Adrenal gland (tissue), 12 donors: ENCODE data around the gene MOB1B. TPM values are rescaled to one million over a fixed set of nuclear protein-coding genes. Genes with fewer than 3 reads are reported as not detected.

Source experiments
- DNase-seq, 7 donors: peaks; one replicate each; pipeline ENCODE4 v3.0.0-alpha.2; 2019 to 2020
- H3K27ac ChIP-seq, 5 donors: fragments of 200-600 bp; sonication (generic) in 4 of 5; 1 replicate in 3 of 5; 2 replicates in 2 of 5; pipeline versions ENCODE4 v1.5.1 to v1.8.0; 2016 to 2020; ENCODE audit warnings: mild to moderate bottlenecking in 1 of 5
- H3K27me3 ChIP-seq: fragments of 200-600 bp; 2 replicates; pipeline ENCODE4 v1.8.0; 2021
- H3K36me3 ChIP-seq, 2 donors: fragments of 200-600 bp; replicated peaks in 1 of 2; 1 replicate in 1 of 2; 2 replicates in 1 of 2; pipeline versions ENCODE4 v1.5.1 to v1.8.0; 2018 to 2022
- H3K4me1 ChIP-seq, 2 donors: fragments of 200-600 bp; replicated peaks in 1 of 2; 1 replicate in 1 of 2; 2 replicates in 1 of 2; pipeline versions ENCODE4 v1.5.1 to v1.8.0; 2018 to 2021
- H3K4me3 ChIP-seq, 4 donors: fragments of 200-600 bp; sonication (generic) in 3 of 4; one replicate each; pipeline ENCODE4 v1.5.1; 2016 to 2018
- H3K9me3 ChIP-seq, 3 donors: fragments of 200-600 bp; sonication (generic) in 1 of 3; replicated peaks in 1 of 3; 1 replicate in 2 of 3; 2 replicates in 1 of 3; pipeline versions ENCODE4 v1.5.1 to v1.8.0; 2016 to 2021
- CTCF ChIP-seq, 6 experiments: fragments of 450-650 bp in 4 of 6; fragments of 200-600 bp in 2 of 6; sonication (generic) in 1 of 6; IDR thresholded peaks; 1 replicate in 5 of 6; 2 replicates in 1 of 6; pipeline versions ENCODE4 v1.5.1 to v1.8.0; 2016 to 2021; ENCODE audit warnings: antibody characterized with exemption in 6 of 6, mild to moderate bottlenecking in 2 of 6, moderate library complexity in 1 of 6
- POLR2A ChIP-seq, 2 donors: fragments of 450-650 bp; IDR thresholded peaks; one replicate each; pipeline ENCODE4 v1.6.1; 2017; ENCODE audit warnings: antibody characterized with exemption in 2 of 2, mild to moderate bottlenecking in 2 of 2, moderate library complexity in 1 of 2
- WGBS, 4 donors: extraction: QIAGEN DNeasy Blood & Tissue Kit in 2 of 4; methylation state at CpG; one replicate each; pipeline versions ENCODE4 v1.1.5 to v1.1.7; 2013 to 2017; 5-methylcytosine and 5-hydroxymethylcytosine counted together
- intact Hi-C, 2 donors: fragments of 100-400 bp; cut with DNase I; formaldehyde crosslinking; loops; one replicate each; pipeline versions ENCODE4 v1.14.1 to v1.15.0; 2022 to 2023
- polyA plus RNA-seq, 3 donors: library from polyadenylated mRNA; stranded (reverse); fragments of 200-250 nt in 2 of 3; fragments of 350-450 nt in 1 of 3; fragmentation: Illumina TruSeq in 1 of 3; extraction: RNeasy Lipid Tissue Mini Kit (QIAGEN cat#74804) in 1 of 3; gene quantifications; one replicate each; pipeline ENCODE4 v1.2.3, GENCODE V29; 2013 to 2014
- total RNA-seq, 9 donors: library from RNA; depleted of rRNA in 4 of 9; stranded (reverse); fragments of >200 nt in 4 of 9; fragments of 120-200 nt in 1 of 9; fragmentation: NEBNext Ultra II Directional in 1 of 9; extraction: Animal tissue kit (Norgen Biotek cat#: 25700) in 1 of 9; gene quantifications; one replicate each; pipeline versions ENCODE4 v1.1.0 to v1.2.4, GENCODE V29; 2013 to 2023
- donor health status: healthy with polysubstance abuse.
- donor health status: Bipolar disorder and iron deficiency.
- donor health status: DM: yes; HTN: yes; CAD: no.
- donor health status: DM: no; HTN: no; CAD: no.
- donor health status: DM: no; HTN: no; CAD: no.
- donor health status: DM: yes; HTN: yes; CAD: no.

The MOB1B gene
- total and polyA plus RNA-seq, 12 donors: 3.5 to 25.4 (median 14.5) TPM

GRCh38 chr4:70920592-70920991 lies 18.4 kb downstream of the MOB1B start:
- intact Hi-C loops: no loop called here
- no peak for DNase-seq
- no peaks in the 10 kb centered on the region for H3K36me3 ChIP-seq
- no peaks in the 10 kb centered on the region for H3K9me3 ChIP-seq
- H3K27ac ChIP-seq: no peak overlapping the region
- H3K27me3 ChIP-seq: no peaks in the 10 kb centered on the region
- TF ChIP-seq CTCF (IDR thresholded peaks at IDR 0.05): no peak
- TF ChIP-seq POLR2A (IDR thresholded peaks at IDR 0.05): no peak
- no peak overlapping the region for H3K4me3 ChIP-seq
- H3K4me1 ChIP-seq: peaks cover under 1 to 7% of the 10 kb centered on the region in 2 donors

GRCh38 chr4:70925418-70925817 lies 23.2 kb downstream of the MOB1B start:
- WGBS, 4 donors: 79 to 90% (median 82%) methylated on average over 1 of the region's 1 CpG
- Histone ChIP-seq H3K27me3 (no peaks in the 10 kb centered on the region), H3K27ac (peak overlapping the region in 1 of 5 donors; percentile 54), H3K4me3 (no peak overlapping the region), H3K4me1 (peaks cover 7 to 10% of the 10 kb centered on the region in 2 donors), H3K9me3 (no peaks in the 10 kb centered on the region), H3K36me3 (no peaks in the 10 kb centered on the region)
- no peak for TF ChIP-seq POLR2A (IDR thresholded peaks at IDR 0.05)
- no peak for TF ChIP-seq CTCF (IDR thresholded peaks at IDR 0.05)
- intact Hi-C loops: no loop called here
- no peak for DNase-seq

GRCh38 chr4:70925899-70926635 lies 23.9 kb downstream of the MOB1B start:
- TF ChIP-seq CTCF (IDR thresholded peaks at IDR 0.05): no peak
- no peak for TF ChIP-seq POLR2A (IDR thresholded peaks at IDR 0.05)
- peaks cover 7 to 17% of the 10 kb centered on the region in 2 donors for H3K4me1 ChIP-seq
- DNase-seq: peak in 2 of 7 donors; percentile 9 to 16
- H3K9me3 ChIP-seq: no peaks in the 10 kb centered on the region
- H3K4me3 ChIP-seq: peak overlapping the region in 1 of 4 donors; percentile 7
- WGBS, 4 donors: 43 to 54% (median 50%) methylated on average over 6 of the region's 6 CpGs
- peak overlapping the region in 2 of 5 donors; percentile 9 to 54 for H3K27ac ChIP-seq
- H3K36me3 ChIP-seq: no peaks in the 10 kb centered on the region
- intact Hi-C loops: no loop called here
- H3K27me3 ChIP-seq: no peaks in the 10 kb centered on the region

GRCh38 chr4:70927502-70928137 lies 25.5 kb downstream of the MOB1B start:
- Histone ChIP-seq H3K4me1 (peaks cover 7 to 22% of the 10 kb centered on the region in 2 donors), H3K4me3 (no peak overlapping the region), H3K9me3 (no peaks in the 10 kb centered on the region), H3K27ac (no peak overlapping the region), H3K36me3 (no peaks in the 10 kb centered on the region), H3K27me3 (no peaks in the 10 kb centered on the region)
- no peak for DNase-seq
- TF ChIP-seq POLR2A (IDR thresholded peaks at IDR 0.05) (no peak), CTCF (IDR thresholded peaks at IDR 0.05) (no peak)
- WGBS, 4 donors: 74 to 82% (median 77%) methylated on average over 8 of the region's 8 CpGs
- intact Hi-C loops: no loop called here
